ENCODE measurements around the gene TPI1. TPM values are rescaled to one million over a fixed set of nuclear protein-coding genes. Genes with fewer than 3 reads are reported as not detected.

The TPI1 gene
- total RNA-seq, 4 donors from 2014 or later: 288 to 372 (median 355) TPM

GRCh38 chr12:6839482-6840201 lies 27.7 kb upstream of the TPI1 start:
- Histone ChIP-seq H3K36me3 (peaks cover 12 to 75% (median 48%) of the 10 kb centered on the region in 4 donors), H3K27ac (replicated peaks in 1 of 4) (no peak overlapping the region), H3K4me1 (peaks cover 0 to 5% (median 0%) of the 10 kb centered on the region in 4 donors), H3K9me3 (no peaks in the 10 kb centered on the region), H3K27me3 (no peaks in the 10 kb centered on the region), H3K4me3 (no peak overlapping the region)
- 82% methylated on average over 9 of the region's 10 CpGs for WGBS
- DNase-seq (ENCODE audit: extremely low spot score): no peak
- TF ChIP-seq, protein P1, sequence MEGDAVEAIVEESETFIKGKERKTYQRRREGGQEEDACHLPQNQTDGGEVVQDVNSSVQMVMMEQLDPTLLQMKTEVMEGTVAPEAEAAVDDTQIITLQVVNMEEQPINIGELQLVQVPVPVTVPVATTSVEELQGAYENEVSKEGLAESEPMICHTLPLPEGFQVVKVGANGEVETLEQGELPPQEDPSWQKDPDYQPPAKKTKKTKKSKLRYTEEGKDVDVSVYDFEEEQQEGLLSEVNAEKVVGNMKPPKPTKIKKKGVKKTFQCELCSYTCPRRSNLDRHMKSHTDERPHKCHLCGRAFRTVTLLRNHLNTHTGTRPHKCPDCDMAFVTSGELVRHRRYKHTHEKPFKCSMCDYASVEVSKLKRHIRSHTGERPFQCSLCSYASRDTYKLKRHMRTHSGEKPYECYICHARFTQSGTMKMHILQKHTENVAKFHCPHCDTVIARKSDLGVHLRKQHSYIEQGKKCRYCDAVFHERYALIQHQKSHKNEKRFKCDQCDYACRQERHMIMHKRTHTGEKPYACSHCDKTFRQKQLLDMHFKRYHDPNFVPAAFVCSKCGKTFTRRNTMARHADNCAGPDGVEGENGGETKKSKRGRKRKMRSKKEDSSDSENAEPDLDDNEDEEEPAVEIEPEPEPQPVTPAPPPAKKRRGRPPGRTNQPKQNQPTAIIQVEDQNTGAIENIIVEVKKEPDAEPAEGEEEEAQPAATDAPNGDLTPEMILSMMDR (IDR thresholded peaks at IDR 0.05): no peak
- TF ChIP-seq POLR2AphosphoS5 (IDR thresholded peaks at IDR 0.05) (no peak), EP300 (IDR thresholded peaks at IDR 0.05) (no peak), POLR2A (IDR thresholded peaks at IDR 0.05; ENCODE audit: low read depth) (no peak)
- intact Hi-C loops (cut with DNase I): no loop called here

DNA sequence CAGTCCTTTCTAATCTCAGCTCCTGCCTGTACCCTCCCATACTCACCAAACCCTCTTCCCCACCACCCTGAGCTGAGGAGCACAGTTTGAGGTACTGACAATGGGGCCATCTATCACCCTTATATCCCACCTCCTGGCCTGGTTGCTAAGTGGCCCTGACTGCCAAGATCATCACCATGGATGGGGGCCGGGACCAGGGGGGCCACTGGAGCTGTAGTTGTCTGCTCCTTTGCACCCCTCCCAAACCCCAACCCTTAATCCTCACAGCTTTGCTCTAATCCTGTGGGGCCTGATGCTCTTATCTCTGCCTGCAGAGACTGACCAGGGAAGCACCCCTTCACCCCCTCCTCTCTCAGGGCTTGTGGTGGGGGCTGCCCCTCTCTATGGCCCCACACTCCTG lies 27.0 kb upstream of the TPI1 start:
- Histone ChIP-seq H3K9me3 (no peaks in the 10 kb centered on the region), H3K36me3 (peaks cover 12 to 77% (median 55%) of the 10 kb centered on the region in 4 donors), H3K27me3 (no peaks in the 10 kb centered on the region), H3K4me3 (no peak overlapping the region), H3K27ac (replicated peaks in 1 of 4) (no peak overlapping the region), H3K4me1 (peaks cover 0 to 5% (median 0%) of the 10 kb centered on the region in 4 donors)
- 71% methylated on average over 1 of the region's 1 CpG for WGBS
- no peak for DNase-seq (ENCODE audit: extremely low spot score)
- intact Hi-C loops (cut with DNase I): no loop called here
- TF ChIP-seq POLR2AphosphoS5 (IDR thresholded peaks at IDR 0.05) (no peak), EP300 (IDR thresholded peaks at IDR 0.05) (no peak)

DNA sequence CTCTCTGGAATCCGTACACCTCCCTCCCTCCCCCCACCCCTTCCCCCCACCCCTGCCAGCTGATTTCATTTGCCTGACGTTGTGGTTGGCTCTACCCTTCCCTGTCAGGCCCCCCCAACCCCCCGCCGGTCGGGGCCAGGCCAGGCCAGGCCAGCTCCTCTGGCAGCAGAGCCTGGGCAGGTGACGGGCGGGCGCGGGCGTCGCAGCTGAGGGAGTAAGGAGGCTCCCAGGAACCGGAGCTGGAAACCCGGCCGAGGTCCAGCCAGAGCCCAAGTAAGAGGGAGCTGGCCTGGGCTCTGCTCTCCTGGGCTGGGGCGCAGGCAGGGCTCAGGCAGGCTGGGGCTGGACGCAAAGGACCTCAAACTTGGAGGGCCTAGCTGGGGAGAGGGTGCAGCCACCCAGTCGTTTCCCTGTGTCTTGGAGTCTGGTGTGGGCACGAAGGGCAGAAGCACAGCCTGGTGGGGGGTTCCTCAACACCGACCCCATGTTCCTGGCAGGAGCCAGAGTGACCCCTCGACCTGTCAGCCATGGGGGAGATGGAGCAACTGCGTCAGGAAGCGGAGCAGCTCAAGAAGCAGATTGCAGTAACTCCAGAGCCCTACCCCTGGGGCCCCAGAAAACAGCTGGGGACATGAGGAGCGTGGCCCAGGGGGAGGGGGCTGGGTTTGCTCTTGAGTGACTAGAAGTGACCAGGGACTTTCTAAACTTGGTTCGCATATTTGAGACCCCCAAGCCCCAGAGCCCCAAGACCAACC lies 26.4 kb upstream of the TPI1 start, which contains the start of gene GNB3:
Gene GNB3 (plus strand): TSS at position 165 of the 755 bp plus-strand sequence. CDS start 363 bp downstream, at position 528.
- DNase-seq (ENCODE audit: extremely low spot score): no peak
- Histone ChIP-seq H3K27me3 (no peaks in the 10 kb centered on the region), H3K36me3 (peaks cover 12 to 83% (median 61%) of the 10 kb centered on the region in 4 donors), H3K4me1 (no peaks in the 10 kb centered on the region), H3K4me3 (no peak within 1 kb of the TSS), H3K27ac (replicated peaks in 1 of 4) (no peak within 1 kb of the TSS), H3K9me3 (no peaks in the 10 kb centered on the region)
- 85% methylated on average over 8 of the region's 24 CpGs for WGBS
- TF ChIP-seq POLR2A (IDR thresholded peaks at IDR 0.05; ENCODE audit: low read depth): no peak
- TF ChIP-seq EP300 (IDR thresholded peaks at IDR 0.05): no peak
- TF ChIP-seq, protein P1 (IDR thresholded peaks at IDR 0.05): no peak
- TF ChIP-seq POLR2AphosphoS5 (IDR thresholded peaks at IDR 0.05): no peak
- intact Hi-C loops (cut with DNase I): no loop called here

GRCh38 chr12:6842075-6842474 lies 25.3 kb upstream of the TPI1 start:
- WGBS: 96% methylated on average over 4 of the region's 4 CpGs
- H3K36me3 ChIP-seq: peaks cover 12 to 85% (median 66%) of the 10 kb centered on the region in 4 donors
- H3K9me3 ChIP-seq: no peaks in the 10 kb centered on the region
- TF ChIP-seq POLR2AphosphoS5 (IDR thresholded peaks at IDR 0.05): no peak
- no peak for TF ChIP-seq POLR2A (IDR thresholded peaks at IDR 0.05; ENCODE audit: low read depth)
- TF ChIP-seq, protein P1 (IDR thresholded peaks at IDR 0.05): no peak
- no peak overlapping the region for H3K27ac ChIP-seq (replicated peaks in 1 of 4)
- DNase-seq (ENCODE audit: extremely low spot score): no peak
- H3K4me3 ChIP-seq: no peak overlapping the region
- no peaks in the 10 kb centered on the region for H3K4me1 ChIP-seq
- no peaks in the 10 kb centered on the region for H3K27me3 ChIP-seq
- intact Hi-C loops (cut with DNase I): no loop called here

All from esophagus muscularis mucosa (tissue), 4 donors.